ENCODE measurements around the gene SLC35G6.
"Not testable (repeated sequence)": the region's sequence is repeated elsewhere in the genome, so short reads cannot be mapped to it uniquely, and the experiment has no call there.

Gene SLC35G6

GRCh38 chr17:7477392-7478275 lies 3.6 kb upstream of the SLC35G6 start:
- DNase-seq, result peak; percentile 25 to 71 (median 61)
- Histone ChIP-seq H3K27me3 (replicated peaks in 2 of 5; ENCODE audit: control insufficient read depth in 4 of 5, insufficient read depth in 5 of 5, low read length in 4 of 5) (no peaks in the 10 kb centered on the region), H3K36me3 (ENCODE audit: control insufficient read depth in 4 of 4, insufficient read depth in 4 of 4, low read length in 3 of 4) (peaks cover 0 to 7% (median 0%) of the 10 kb centered on the region in 4 experiments), H3K4me3 (ENCODE audit: control insufficient read depth in 1 of 7, extremely low read depth in 1 of 7, insufficient read depth in 4 of 7, low read depth in 2 of 7, low read length in 6 of 7) (peak overlapping the region; percentile 65 to 88 (median 79)), H3K27ac (ENCODE audit: insufficient read depth in 1 of 2, low read depth in 1 of 2, low read length in 2 of 2, poor library complexity in 1 of 2, severe bottlenecking in 2 of 2) (peak overlapping the region in 1 of 2 experiments; percentile 87), H3K4me1 (ENCODE audit: control extremely low read depth in 1 of 4, control insufficient read depth in 4 of 4, insufficient read depth in 4 of 4, low read length in 3 of 4) (peaks cover 0 to 47% (median 43%) of the 10 kb centered on the region in 4 experiments), H3K9me3 (ENCODE audit: control extremely low read depth in 1 of 5, control insufficient read depth in 4 of 5, insufficient read depth in 2 of 5, low read depth in 1 of 5, low read length in 4 of 5) (no peaks in the 10 kb centered on the region)
- WGBS (ENCODE audit: insufficient coverage), result 25% methylated on average over 19 of the region's 26 CpGs
- ChIA-PET POLR2A (interaction anchor here (0.5 to 1.5 kb wide), 5 partner anchors 14 to 36 kb away, joined by 3 to 7 read pairs (median 3); no protein-coding TSS in a partner anchor), CTCF (interaction anchor here (0.6 to 3.9 kb wide), 9 partner anchors 10 to 123 kb away, joined by 3 to 29 read pairs (median 3); partner anchors contain the start of genes TMEM102 and TMEM95)

DNA sequence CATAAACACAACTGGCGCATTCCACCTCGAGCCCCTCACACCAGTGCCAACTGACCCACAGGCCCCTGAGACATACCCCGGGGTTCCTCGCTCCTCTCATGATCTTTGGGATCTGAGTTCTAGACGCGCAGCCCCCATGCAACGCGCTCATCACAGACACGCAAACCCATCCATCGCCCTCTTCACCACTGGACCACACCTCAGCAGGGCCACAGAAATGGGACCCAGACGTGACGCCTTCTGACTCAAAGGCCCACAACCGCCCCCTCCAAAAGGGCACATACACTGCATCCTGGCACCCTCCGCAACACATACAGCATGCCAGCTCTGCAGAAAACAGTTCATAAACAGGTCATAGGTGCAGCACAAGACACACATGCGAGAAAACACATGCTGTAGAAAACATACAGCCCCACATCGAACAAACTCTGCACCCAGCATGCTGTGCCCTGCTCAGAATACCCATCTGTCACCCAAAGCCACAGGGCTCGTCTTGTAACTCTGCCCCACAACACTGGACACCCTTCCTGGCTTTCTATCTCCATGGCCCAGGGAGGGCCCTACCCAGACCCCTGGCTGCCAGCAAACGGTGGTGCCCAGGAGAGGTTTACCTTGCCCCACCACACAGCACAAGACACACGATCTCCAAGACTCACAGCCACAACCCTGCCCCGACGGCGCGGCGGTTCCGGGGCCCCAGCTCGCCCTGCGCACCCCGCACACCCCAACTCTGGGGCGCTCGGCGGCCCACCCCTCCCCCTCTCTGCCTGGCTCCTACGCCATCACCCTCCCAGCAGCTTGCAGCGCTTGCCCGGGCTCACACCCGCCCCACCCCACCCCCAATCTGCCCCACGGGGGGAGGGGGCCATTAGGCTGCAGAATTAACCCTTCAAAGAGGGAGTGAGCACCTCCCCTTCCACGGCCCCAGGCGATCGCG lies 2.7 kb upstream of the SLC35G6 start:
- peak overlapping the region; percentile 65 to 88 (median 79) for H3K4me3 ChIP-seq (ENCODE audit: control insufficient read depth in 1 of 7, extremely low read depth in 1 of 7, insufficient read depth in 4 of 7, low read depth in 2 of 7, low read length in 6 of 7)
- peak; percentile 31 to 76 (median 65) for DNase-seq
- no peaks in the 10 kb centered on the region for H3K27me3 ChIP-seq (replicated peaks in 2 of 5; ENCODE audit: control insufficient read depth in 4 of 5, insufficient read depth in 5 of 5, low read length in 4 of 5)
- WGBS (ENCODE audit: insufficient coverage), result 26% methylated on average over 28 of the region's 40 CpGs
- H3K4me1 ChIP-seq (ENCODE audit: control extremely low read depth in 1 of 4, control insufficient read depth in 4 of 4, insufficient read depth in 4 of 4, low read length in 3 of 4), result peaks cover 0 to 56% (median 51%) of the 10 kb centered on the region in 4 experiments
- ChIA-PET CTCF (interaction anchor here (0.6 to 3.9 kb wide), 10 partner anchors 11 to 123 kb away, joined by 3 to 29 read pairs (median 4); partner anchors contain the start of gene TMEM102), POLR2A (interaction anchor here (0.7 to 1.5 kb wide), 4 partner anchors 15 to 142 kb away, joined by 3 read pairs; no protein-coding TSS in a partner anchor)
- peaks cover 0 to 7% (median 0%) of the 10 kb centered on the region in 4 experiments for H3K36me3 ChIP-seq (ENCODE audit: control insufficient read depth in 4 of 4, insufficient read depth in 4 of 4, low read length in 3 of 4)
- no peaks in the 10 kb centered on the region for H3K9me3 ChIP-seq (ENCODE audit: control extremely low read depth in 1 of 5, control insufficient read depth in 4 of 5, insufficient read depth in 2 of 5, low read depth in 1 of 5, low read length in 4 of 5)
- peak overlapping the region; percentile 66 to 87 for H3K27ac ChIP-seq (ENCODE audit: insufficient read depth in 1 of 2, low read depth in 1 of 2, low read length in 2 of 2, poor library complexity in 1 of 2, severe bottlenecking in 2 of 2)

DNA sequence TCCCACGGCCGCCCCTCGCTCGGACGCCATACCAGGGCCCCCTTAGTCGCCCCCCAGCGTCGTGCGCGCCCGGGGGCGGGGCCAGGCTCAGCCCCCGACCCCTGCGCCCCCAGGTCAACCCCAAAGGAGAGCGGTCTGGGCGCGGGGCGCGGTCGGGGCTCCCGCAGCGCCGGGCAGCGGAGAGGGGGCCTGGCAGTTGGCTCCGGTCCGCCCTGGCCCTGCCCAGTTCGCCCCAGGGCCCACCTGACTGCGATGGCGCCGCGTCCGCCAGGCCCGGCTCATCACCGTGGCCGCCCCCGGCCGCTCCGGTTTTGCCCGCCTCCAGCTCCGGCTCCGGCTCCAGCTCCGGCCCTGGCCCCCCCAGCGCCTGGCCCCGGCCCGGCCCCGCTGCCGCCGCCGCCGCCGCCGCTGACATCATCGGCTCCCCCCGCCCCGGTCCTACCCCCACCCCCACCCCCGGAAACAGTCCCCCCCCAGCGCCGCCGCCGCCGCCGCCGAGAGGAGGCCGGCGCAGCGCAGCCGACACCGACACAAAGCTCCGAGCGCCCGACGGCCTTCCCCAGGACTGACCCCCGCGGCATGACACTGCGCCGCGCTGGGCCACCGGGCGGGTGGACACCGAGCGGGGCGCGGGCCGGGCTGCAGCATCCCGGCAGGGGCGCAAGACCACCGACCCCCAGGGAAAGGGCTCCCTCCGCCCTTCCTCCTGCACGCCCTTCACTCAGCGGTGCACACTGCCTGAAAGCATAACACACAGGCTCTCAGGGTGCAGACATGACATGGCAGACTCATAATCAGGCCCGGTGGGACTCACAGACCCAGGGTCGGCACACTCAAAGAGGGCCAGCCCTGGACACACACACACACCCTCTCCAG lies 1.8 kb upstream of the SLC35G6 start, which contains the start of gene ZBTB4:
Gene ZBTB4, minus strand, starts transcription at position 419 of the 876 bp plus-strand sequence. CDS start 12,830 bp downstream, outside the sequence.
- 0% methylated on average over 37 of the region's 92 CpGs for WGBS (ENCODE audit: insufficient coverage)

DNA sequence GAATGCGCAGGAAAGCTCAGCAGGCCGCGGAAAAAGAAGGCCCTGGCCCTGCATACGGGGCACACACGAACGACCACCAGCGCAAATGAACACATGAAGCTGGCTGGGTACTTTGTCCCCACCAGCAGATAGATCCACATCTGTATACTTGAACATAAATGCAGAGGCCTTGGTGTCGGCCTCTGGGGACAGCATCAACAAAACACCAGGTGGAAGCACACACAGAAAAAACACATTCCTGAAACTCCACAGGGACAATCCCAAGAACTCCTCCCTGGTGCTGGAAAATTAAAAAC lies 1.2 kb upstream of the SLC35G6 start:
- Histone ChIP-seq H3K4me1 (ENCODE audit: control extremely low read depth in 1 of 4, control insufficient read depth in 4 of 4, insufficient read depth in 4 of 4, low read length in 3 of 4) (peaks cover under 1 to 59% (median 55%) of the 10 kb centered on the region in 4 experiments), H3K36me3 (ENCODE audit: control insufficient read depth in 4 of 4, insufficient read depth in 4 of 4, low read length in 3 of 4) (peaks cover 0 to 7% (median 0%) of the 10 kb centered on the region in 4 experiments), H3K9me3 (ENCODE audit: control extremely low read depth in 1 of 5, control insufficient read depth in 4 of 5, insufficient read depth in 2 of 5, low read depth in 1 of 5, low read length in 4 of 5) (no peaks in the 10 kb centered on the region), H3K4me3 (ENCODE audit: control insufficient read depth in 1 of 7, extremely low read depth in 1 of 7, insufficient read depth in 4 of 7, low read depth in 2 of 7, low read length in 6 of 7) (peak overlapping the region; percentile 33 to 88 (median 71)), H3K27ac (ENCODE audit: insufficient read depth in 1 of 2, low read depth in 1 of 2, low read length in 2 of 2, poor library complexity in 1 of 2, severe bottlenecking in 2 of 2) (peak overlapping the region; percentile 46 to 82), H3K27me3 (replicated peaks in 2 of 5; ENCODE audit: control insufficient read depth in 4 of 5, insufficient read depth in 5 of 5, low read length in 4 of 5) (no peaks in the 10 kb centered on the region)
- no peak for DNase-seq
- ChIA-PET POLR2A (interaction anchor here (0.5 to 1.4 kb wide), 6 partner anchors 9 to 43 kb away, joined by 3 to 5 read pairs (median 4); no protein-coding TSS in a partner anchor), CTCF (interaction anchor here (1.0 to 2.1 kb wide), 5 partner anchors 28 to 67 kb away, joined by 3 to 9 read pairs (median 5); partner anchors contain the start of gene TMEM102)
- 20% methylated on average over 1 of the region's 8 CpGs for WGBS (ENCODE audit: insufficient coverage)

More for the DNA sequence above, 1.8 kb upstream of the SLC35G6 start, which contains the start of gene ZBTB4:
- peaks cover 0 to 7% (median 0%) of the 10 kb centered on the region in 4 experiments for H3K36me3 ChIP-seq (ENCODE audit: control insufficient read depth in 4 of 4, insufficient read depth in 4 of 4, low read length in 3 of 4)
- H3K27ac ChIP-seq (ENCODE audit: insufficient read depth in 1 of 2, low read depth in 1 of 2, low read length in 2 of 2, poor library complexity in 1 of 2, severe bottlenecking in 2 of 2), result peak within 1 kb of the TSS; percentile 66 to 87
- peaks cover 0 to 57% (median 53%) of the 10 kb centered on the region in 4 experiments for H3K4me1 ChIP-seq (ENCODE audit: control extremely low read depth in 1 of 4, control insufficient read depth in 4 of 4, insufficient read depth in 4 of 4, low read length in 3 of 4)
- H3K4me3 ChIP-seq (ENCODE audit: control insufficient read depth in 1 of 7, extremely low read depth in 1 of 7, insufficient read depth in 4 of 7, low read depth in 2 of 7, low read length in 6 of 7), result peak within 1 kb of the TSS; percentile 65 to 88 (median 79)
- peak in 2 of 3 donors; percentile 60 to 69 for DNase-seq
- POLR2A ChIA-PET, result interaction anchor here (0.5 to 1.5 kb wide), 8 partner anchors 9 to 42 kb away, joined by 3 to 5 read pairs (median 3); no protein-coding TSS in a partner anchor
- no peaks in the 10 kb centered on the region for H3K9me3 ChIP-seq (ENCODE audit: control extremely low read depth in 1 of 5, control insufficient read depth in 4 of 5, insufficient read depth in 2 of 5, low read depth in 1 of 5, low read length in 4 of 5)
- CTCF ChIA-PET, result interaction anchor here (1.0 to 3.9 kb wide), 9 partner anchors 11 to 81 kb away, joined by 3 to 29 read pairs (median 5); partner anchors contain the start of gene TMEM102
- H3K27me3 ChIP-seq (replicated peaks in 2 of 5; ENCODE audit: control insufficient read depth in 4 of 5, insufficient read depth in 5 of 5, low read length in 4 of 5), result no peaks in the 10 kb centered on the region

- CTCF ChIA-PET, result interaction anchor here (1.1 kb wide), 1 partner anchor 78 kb away, joined by 3 read pairs; no protein-coding TSS in a partner anchor
- WGBS (ENCODE audit: insufficient coverage), result 97% methylated on average over 27 of the region's 31 CpGs
- DNase-seq; H3K9me3 ChIP-seq (ENCODE audit: control extremely low read depth in 1 of 5, control insufficient read depth in 4 of 5, insufficient read depth in 2 of 5, low read depth in 1 of 5, low read length in 4 of 5); H3K27me3 ChIP-seq (replicated peaks in 2 of 5; ENCODE audit: control insufficient read depth in 4 of 5, insufficient read depth in 5 of 5, low read length in 4 of 5); POLR2A ChIA-PET; H3K36me3 ChIP-seq (ENCODE audit: control insufficient read depth in 4 of 4, insufficient read depth in 4 of 4, low read length in 3 of 4): not testable (repeated sequence)
- Histone ChIP-seq H3K4me3 (ENCODE audit: control insufficient read depth in 1 of 7, extremely low read depth in 1 of 7, insufficient read depth in 4 of 7, low read depth in 2 of 7, low read length in 6 of 7) (peak overlapping the region in 1 of 7 experiments; percentile 90), H3K4me1 (ENCODE audit: control extremely low read depth in 1 of 4, control insufficient read depth in 4 of 4, insufficient read depth in 4 of 4, low read length in 3 of 4) (peaks cover 12 to 65% (median 55%) of the 10 kb centered on the region in 4 experiments), H3K27ac (ENCODE audit: insufficient read depth in 1 of 2, low read depth in 1 of 2, low read length in 2 of 2, poor library complexity in 1 of 2, severe bottlenecking in 2 of 2) (peak overlapping the region in 1 of 2 experiments; percentile 100)
Measured at GRCh38 chr17:7481842-7482741, 846 bp downstream of the SLC35G6 start.

Data from common myeloid progenitor, CD34-positive (primary cell).